Stomach (tissue), 9 donors: ENCODE measurements around the gene NHS. TPM values are rescaled to one million over a fixed set of nuclear protein-coding genes. Genes with fewer than 3 reads are reported as not detected.

Experiments
- DNase-seq, 2 donors: peaks; one replicate each; pipeline versions ENCODE4 v3.0.0 to v3.0.0-alpha.2; 2013 to 2019
- H3K27ac ChIP-seq, 5 donors: fragments of 200-600 bp in 4 of 5; sonication (generic) in 4 of 5; one replicate each; pipeline ENCODE4 v1.5.1; 2013 to 2019; ENCODE audit warnings: mild to moderate bottlenecking in 1 of 5, moderate library complexity in 1 of 5
- H3K27me3 ChIP-seq, 3 donors: fragments of 200-600 bp; sonication (generic); one replicate each; pipeline ENCODE4 v1.5.1; 2017 to 2019; ENCODE audit warnings: mixed run types in 1 of 3
- H3K36me3 ChIP-seq, 4 donors: fragments of 200-600 bp; sonication (generic); 1 replicate in 3 of 4; 2 replicates in 1 of 4; pipeline ENCODE4 v1.5.1; 2016 to 2019
- H3K4me1 ChIP-seq, 4 donors: fragments of 200-600 bp; sonication (generic); one replicate each; pipeline ENCODE4 v1.5.1; 2016 to 2019
- H3K4me3 ChIP-seq, 4 donors: fragments of 200-600 bp; sonication (generic) in 3 of 4; one replicate each; pipeline ENCODE4 v1.5.1; 2016 to 2019; ENCODE audit warnings: mild to moderate bottlenecking in 1 of 4
- H3K9me3 ChIP-seq, 4 donors: fragments of 200-600 bp; sonication (generic); one replicate each; pipeline ENCODE4 v1.5.1; 2016 to 2019
- CTCF ChIP-seq, 7 experiments: fragments of 450-650 bp in 4 of 7; fragments of 200-600 bp in 3 of 7; sonication (generic) in 3 of 7; IDR thresholded peaks; one replicate each; pipeline ENCODE4 v1.5.1; 2016 to 2019; ENCODE audit warnings: antibody characterized with exemption in 7 of 7, control low read depth in 2 of 7, mild to moderate bottlenecking in 1 of 7
- EP300 ChIP-seq: sonication (generic); formaldehyde crosslinking; IDR thresholded peaks from one replicate; pipeline ENCODE4 v1.6.1; 2017; ENCODE audit warnings: antibody characterized with exemption
- POLR2A ChIP-seq, 4 donors: fragments of 450-650 bp; IDR thresholded peaks; one replicate each; pipeline ENCODE4 v1.6.1; 2016; ENCODE audit warnings: antibody characterized with exemption in 4 of 4, control low read depth in 2 of 4, mild to moderate bottlenecking in 1 of 4, moderate library complexity in 1 of 4
- POLR2AphosphoS5 ChIP-seq, 3 donors: sonication (generic); formaldehyde crosslinking; IDR thresholded peaks; one replicate each; pipeline ENCODE4 v1.6.1; 2016; ENCODE audit warnings: antibody characterized with exemption in 3 of 3
- WGBS, 5 donors: extraction: QIAGEN DNeasy Blood & Tissue Kit in 3 of 5; methylation state at CpG; one replicate each; pipeline versions ENCODE4 v1.1.5 to v1.1.7; 2013 to 2018; 5-methylcytosine and 5-hydroxymethylcytosine counted together
- intact Hi-C: fragments of 100-400 bp; cut with DNase I; formaldehyde crosslinking; loops from one replicate; pipeline ENCODE4 v1.15.1; 2023; ENCODE audit warnings: low total_unique reads
- polyA plus RNA-seq, 3 donors: library from polyadenylated mRNA; stranded (reverse); fragments of 200-250 nt; gene quantifications; one replicate each; pipeline ENCODE4 v1.2.3, GENCODE V29; 2013
- total RNA-seq, 5 donors: library from RNA; depleted of rRNA; stranded (reverse); fragments of >200 nt; gene quantifications; one replicate each; pipeline versions ENCODE4 v1.1.0 to v1.2.3, GENCODE V29; 2014 to 2016
- donor health status: healthy with polysubstance abuse.
- donor health status: Bipolar disorder and iron deficiency.
- donor health status: healthy.

Gene NHS
- total and polyA plus RNA-seq, 8 donors: 1.00 to 7.5 (median 4.3) TPM

GRCh38 chrX:17679261-17679660 is 304.3 kb downstream of the NHS start:
- no peaks in the 10 kb centered on the region for H3K27me3 ChIP-seq
- no peaks in the 10 kb centered on the region for H3K36me3 ChIP-seq
- TF ChIP-seq CTCF (IDR thresholded peaks at IDR 0.05): no peak
- no peak for TF ChIP-seq EP300
- no peak overlapping the region for H3K4me3 ChIP-seq
- no peak overlapping the region for H3K27ac ChIP-seq
- H3K4me1 ChIP-seq: peaks cover 0 to 8% (median 4%) of the 10 kb centered on the region in 4 donors
- intact Hi-C loops: no loop called here
- peaks cover 0 to 2% (median 0%) of the 10 kb centered on the region in 4 donors for H3K9me3 ChIP-seq
- DNase-seq: no peak

- H3K4me3 ChIP-seq: no peak overlapping the region
- no peak for DNase-seq
- no peaks in the 10 kb centered on the region for H3K27me3 ChIP-seq
- TF ChIP-seq POLR2A (IDR thresholded peaks at IDR 0.05): no peak
- TF ChIP-seq EP300: no peak
- no peak for TF ChIP-seq CTCF (IDR thresholded peaks at IDR 0.05)
- no peak for TF ChIP-seq POLR2AphosphoS5 (IDR thresholded peaks at IDR 0.05)
- WGBS, 5 donors: 33 to 46% (median 34%) methylated on average over 2 of the region's 2 CpGs
- H3K36me3 ChIP-seq: no peaks in the 10 kb centered on the region
- intact Hi-C loops: no loop called here
- peaks cover 0 to 8% (median 2%) of the 10 kb centered on the region in 4 donors for H3K4me1 ChIP-seq
- no peaks in the 10 kb centered on the region for H3K9me3 ChIP-seq
- no peak overlapping the region for H3K27ac ChIP-seq
Measured at GRCh38 chrX:17679820-17680219, 304.8 kb downstream of the NHS start.

DNA sequence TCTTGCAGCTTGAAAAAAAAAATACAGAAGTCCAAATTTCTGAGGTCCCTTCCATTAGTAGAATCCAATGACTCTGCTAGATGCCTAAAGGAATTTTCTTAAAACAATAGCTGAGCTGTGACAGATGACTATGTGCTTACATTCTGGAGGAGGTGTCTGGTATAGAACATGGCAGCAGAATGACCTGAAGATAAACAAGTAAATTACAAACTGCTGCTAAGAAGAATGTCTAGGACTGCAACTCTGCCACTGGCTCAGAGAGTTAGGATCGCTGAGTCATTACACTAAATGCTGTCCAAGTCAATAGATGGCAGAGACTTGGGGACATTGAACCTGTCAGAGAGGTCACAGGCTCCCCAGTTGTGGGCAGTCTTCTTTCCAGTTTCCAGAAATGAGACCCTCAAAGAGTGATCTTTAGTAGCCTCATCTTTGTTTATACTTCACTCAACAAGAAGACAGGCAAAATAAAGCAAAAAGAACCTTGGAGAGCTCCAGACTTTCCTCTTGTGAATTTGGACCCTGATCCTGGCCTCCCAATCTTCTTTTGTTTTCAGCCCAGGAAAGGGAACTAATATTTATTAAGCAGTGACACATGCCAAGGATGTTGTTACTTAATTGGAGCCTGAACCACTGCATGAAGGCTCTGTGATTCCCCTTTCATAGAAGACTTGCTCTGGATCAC is 305.9 kb downstream of the NHS start:
- DNase-seq: no peak
- no peak overlapping the region for H3K4me3 ChIP-seq
- peaks cover 0 to 8% (median 2%) of the 10 kb centered on the region in 4 donors for H3K4me1 ChIP-seq
- H3K27me3 ChIP-seq: no peaks in the 10 kb centered on the region
- H3K9me3 ChIP-seq: no peaks in the 10 kb centered on the region
- intact Hi-C loops: no loop called here
- WGBS, 5 donors: 81 to 100% (median 86%) methylated on average over 1 of the region's 1 CpG
- TF ChIP-seq POLR2A (IDR thresholded peaks at IDR 0.05) (no peak), EP300 (no peak), POLR2AphosphoS5 (IDR thresholded peaks at IDR 0.05) (no peak), CTCF (IDR thresholded peaks at IDR 0.05) (no peak)
- no peaks in the 10 kb centered on the region for H3K36me3 ChIP-seq
- no peak overlapping the region for H3K27ac ChIP-seq

DNA sequence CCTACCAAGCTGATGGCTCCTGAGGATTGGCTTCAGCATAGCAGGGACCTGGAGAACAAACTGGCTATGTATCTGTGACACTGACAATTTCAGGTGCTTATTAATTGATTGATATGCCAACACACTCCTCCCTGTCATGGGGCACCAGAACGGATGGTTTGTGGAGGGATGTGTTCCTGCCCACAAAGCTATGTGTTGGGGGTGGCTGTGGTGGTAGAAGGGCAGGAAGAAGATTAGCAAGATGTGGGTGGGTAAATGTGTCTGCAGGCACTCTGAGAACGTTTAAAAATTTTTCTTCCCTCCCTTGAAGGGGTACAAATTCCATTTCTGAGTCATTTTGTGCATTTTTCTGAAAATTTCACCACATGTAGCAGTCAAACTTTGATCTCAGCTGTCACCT is 307.3 kb downstream of the NHS start:
- Histone ChIP-seq H3K36me3 (no peaks in the 10 kb centered on the region), H3K4me3 (no peak overlapping the region), H3K27ac (no peak overlapping the region), H3K4me1 (peaks cover 0 to 8% (median 2%) of the 10 kb centered on the region in 4 donors), H3K9me3 (no peaks in the 10 kb centered on the region), H3K27me3 (no peaks in the 10 kb centered on the region)
- TF ChIP-seq POLR2A (IDR thresholded peaks at IDR 0.05): no peak
- TF ChIP-seq CTCF (IDR thresholded peaks at IDR 0.05): no peak
- TF ChIP-seq POLR2AphosphoS5 (IDR thresholded peaks at IDR 0.05): no peak
- TF ChIP-seq EP300: no peak
- 33 to 74% (median 62%) methylated on average over 2 of the region's 2 CpGs for WGBS, 5 donors
- DNase-seq: no peak
- intact Hi-C loops: no loop called here
